ENCODE measurements around the gene HOXD3.

Gene HOXD3

GRCh38 chr2:176162911-176163671 lies 6.0 kb downstream of the HOXD3 start:
- DNase-seq (ENCODE audit: low read depth in 2 of 2): no peak

- DNase-seq (ENCODE audit: low read depth in 2 of 2): no peak
Observed at GRCh38 chr2:176163672-176164056, 6.6 kb downstream of the HOXD3 start.

- no peak for DNase-seq (ENCODE audit: low read depth in 2 of 2)
Observed at GRCh38 chr2:176164201-176164600, 7.1 kb downstream of the HOXD3 start.

GRCh38 chr2:176164611-176165369 lies 7.7 kb downstream of the HOXD3 start:
- no peak for DNase-seq (ENCODE audit: low read depth in 2 of 2)

- no peak for DNase-seq (ENCODE audit: low read depth in 2 of 2)
Observed at GRCh38 chr2:176165370-176166050, 8.4 kb downstream of the HOXD3 start.

- DNase-seq (ENCODE audit: low read depth in 2 of 2): no peak
Observed at GRCh38 chr2:176166272-176166671, 9.2 kb downstream of the HOXD3 start.

GRCh38 chr2:176167398-176167797 lies 10.3 kb downstream of the HOXD3 start:
- DNase-seq (ENCODE audit: low read depth in 2 of 2): no peak

- DNase-seq (ENCODE audit: low read depth in 2 of 2): no peak
Observed at GRCh38 chr2:176169181-176169580, 12.1 kb downstream of the HOXD3 start.

- DNase-seq (ENCODE audit: low read depth in 2 of 2): no peak
Observed at GRCh38 chr2:176169711-176170110, 12.6 kb downstream of the HOXD3 start.

- DNase-seq (ENCODE audit: low read depth in 2 of 2): no peak
Observed at GRCh38 chr2:176170602-176171305, 13.6 kb downstream of the HOXD3 start.

- DNase-seq (ENCODE audit: low read depth in 2 of 2): no peak
Observed at GRCh38 chr2:176171351-176172006, 14.4 kb downstream of the HOXD3 start.

GRCh38 chr2:176172007-176172894 lies 15.1 kb downstream of the HOXD3 start:
- no peak for DNase-seq (ENCODE audit: low read depth in 2 of 2)

- DNase-seq (ENCODE audit: low read depth in 2 of 2): no peak
Observed at GRCh38 chr2:176172895-176173566, 15.9 kb downstream of the HOXD3 start.

- no peak for DNase-seq (ENCODE audit: low read depth in 2 of 2)
Observed at GRCh38 chr2:176173567-176174381, 16.7 kb downstream of the HOXD3 start.

- DNase-seq (ENCODE audit: low read depth in 2 of 2): no peak
Observed at GRCh38 chr2:176174382-176174823, 17.3 kb downstream of the HOXD3 start.

GRCh38 chr2:176174824-176175708 lies 18.0 kb downstream of the HOXD3 start:
- no peak for DNase-seq (ENCODE audit: low read depth in 2 of 2)

GRCh38 chr2:176175709-176176607 lies 18.9 kb downstream of the HOXD3 start:
- DNase-seq (ENCODE audit: low read depth in 2 of 2): no peak
